GM18873 (cell line): ENCODE results near the gene PLEKHG5.
"Not testable (repeated sequence)": the region's sequence is repeated elsewhere in the genome, so short reads cannot be mapped to it uniquely, and the experiment has no call there.

Source experiments
- ATAC-seq: cut with Tn5 transposase; IDR thresholded peaks from one replicate; pipeline ENCODE4 v1.9.1; 2021; ENCODE audit warnings: mild to moderate bottlenecking, moderate library complexity, moderate number of reproducible peaks; ENCODE audit not compliant: unreplicated experiment, low FRiP score

The PLEKHG5 gene

DNA sequence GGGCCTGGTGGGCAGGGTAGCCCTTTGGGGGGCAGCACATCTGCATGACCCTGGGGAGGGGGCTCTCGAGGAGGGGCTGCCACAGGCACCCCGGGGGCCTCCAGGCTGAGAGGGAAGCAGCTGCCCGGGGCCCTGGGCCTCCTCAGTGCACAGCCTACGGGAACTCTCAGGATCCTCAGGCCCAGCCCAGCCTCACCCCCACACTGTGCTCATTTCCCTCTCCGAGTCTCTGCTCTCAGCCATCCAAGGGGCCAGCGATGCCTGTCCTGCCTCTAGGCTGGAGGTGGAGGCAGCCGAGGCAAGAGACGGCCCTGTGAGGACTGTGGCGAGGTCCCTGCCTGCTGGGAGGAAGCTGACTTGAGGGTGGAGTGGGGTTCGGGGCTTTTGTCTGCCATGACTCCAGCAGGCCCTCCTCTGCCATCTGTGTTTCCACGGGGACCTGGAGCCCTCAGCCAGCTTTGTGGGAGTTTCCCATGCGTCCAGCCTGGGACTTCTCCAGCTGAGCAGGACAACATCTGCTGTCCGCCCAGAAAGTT is 7.2 kb upstream of the PLEKHG5 start:
- ATAC-seq = no peak

- ATAC-seq = no peak
Observed at GRCh38 chr1:6497867-6498575, 6.6 kb upstream of the PLEKHG5 start.

- ATAC-seq = no peak
Observed at GRCh38 chr1:6497215-6497866, 5.9 kb upstream of the PLEKHG5 start.

DNA sequence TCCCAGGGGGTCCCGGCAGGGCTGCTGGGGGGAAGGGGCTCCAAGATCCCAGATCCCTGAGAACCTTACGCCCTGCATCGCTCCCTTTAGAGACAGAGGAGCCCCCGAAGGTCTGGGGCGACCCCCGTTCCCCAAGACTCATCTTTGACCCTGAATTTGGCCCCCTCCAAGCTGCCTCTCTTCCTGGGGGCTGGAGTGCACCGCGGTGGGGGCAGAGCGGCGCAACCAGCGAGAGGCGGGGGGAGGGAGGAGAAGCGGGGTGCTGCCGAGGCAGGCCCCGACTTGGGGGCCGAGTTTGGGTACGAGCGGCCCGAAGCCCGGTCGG is 5.4 kb upstream of the PLEKHG5 start:
- ATAC-seq = no peak

- no peak for ATAC-seq
Observed at GRCh38 chr1:6496365-6496721, 4.9 kb upstream of the PLEKHG5 start.

- no peak for ATAC-seq
Observed at GRCh38 chr1:6495540-6496364, 4.3 kb upstream of the PLEKHG5 start.

DNA sequence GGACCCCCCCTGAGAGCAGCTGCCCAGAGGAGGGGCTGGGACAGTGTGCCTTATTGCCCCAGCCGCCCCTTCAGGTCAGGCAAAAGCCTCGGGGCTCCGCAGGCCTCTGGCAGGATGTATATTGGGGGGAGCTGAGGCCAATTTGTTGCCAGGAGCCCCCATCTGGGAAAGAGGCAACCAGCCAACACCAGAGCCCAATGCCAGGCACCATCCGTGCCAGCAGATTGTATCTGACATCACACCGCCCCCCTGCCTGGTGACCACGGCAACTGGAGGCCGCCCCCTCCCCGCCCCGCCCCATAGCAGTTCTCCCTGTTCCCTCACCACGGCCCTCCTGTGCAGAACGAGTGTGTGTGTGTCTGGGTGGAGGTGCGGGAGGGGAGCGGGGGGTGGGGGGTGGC is 3.6 kb upstream of the PLEKHG5 start:
- ATAC-seq = no peak

- ATAC-seq = no peak
Observed at GRCh38 chr1:6494627-6495026, 3.2 kb upstream of the PLEKHG5 start.

DNA sequence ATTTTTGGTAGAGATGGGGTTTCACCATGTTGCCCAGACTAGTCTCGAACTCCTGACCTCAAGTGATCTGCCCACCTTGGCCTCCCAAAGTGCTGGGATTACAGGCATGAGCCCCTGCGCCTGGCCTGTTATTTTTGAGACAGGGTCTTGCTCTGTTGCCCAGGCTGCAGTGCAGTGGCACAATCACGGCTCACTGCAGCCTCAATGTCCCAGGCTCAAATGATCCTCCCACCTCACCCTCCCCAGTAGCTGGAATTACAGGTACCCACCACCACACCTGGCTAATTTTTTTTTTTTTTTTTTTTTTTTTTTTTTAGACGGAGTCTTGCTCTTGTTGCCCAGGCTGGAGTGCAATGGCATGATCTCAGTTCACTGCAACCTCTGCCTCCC is 2.4 kb upstream of the PLEKHG5 start:
- ATAC-seq = not testable (repeated sequence)

DNA sequence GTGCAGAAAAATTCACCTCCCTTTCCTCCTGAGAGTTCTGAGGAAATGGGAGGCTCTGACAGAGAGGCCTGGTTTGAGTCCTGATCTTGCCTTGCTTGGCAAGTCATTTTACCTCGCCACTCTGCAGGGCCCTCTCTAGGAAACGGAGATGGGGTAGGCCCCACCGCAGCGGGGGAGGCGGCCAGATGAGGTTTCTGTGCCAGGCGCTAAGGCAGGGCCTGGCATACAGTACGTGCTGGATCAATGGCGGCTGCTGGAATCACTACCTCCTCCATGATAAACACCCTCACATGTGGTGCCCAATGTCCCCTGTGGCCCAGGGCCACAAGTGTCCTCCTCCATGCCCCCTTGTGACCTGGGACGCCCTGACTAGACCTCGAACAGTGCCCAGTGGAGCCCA is 499 bp upstream of the PLEKHG5 start:
- no peak for ATAC-seq

- no peak for ATAC-seq
Observed at GRCh38 chr1:6491081-6491449, 402 bp downstream of the PLEKHG5 start.

- ATAC-seq = no peak
Observed at GRCh38 chr1:6490181-6491080, 1.0 kb downstream of the PLEKHG5 start.

- ATAC-seq = no peak
Observed at GRCh38 chr1:6489799-6490180, 1.7 kb downstream of the PLEKHG5 start.

GRCh38 chr1:6489383-6489765 is 2.1 kb downstream of the PLEKHG5 start:
- ATAC-seq = no peak

DNA sequence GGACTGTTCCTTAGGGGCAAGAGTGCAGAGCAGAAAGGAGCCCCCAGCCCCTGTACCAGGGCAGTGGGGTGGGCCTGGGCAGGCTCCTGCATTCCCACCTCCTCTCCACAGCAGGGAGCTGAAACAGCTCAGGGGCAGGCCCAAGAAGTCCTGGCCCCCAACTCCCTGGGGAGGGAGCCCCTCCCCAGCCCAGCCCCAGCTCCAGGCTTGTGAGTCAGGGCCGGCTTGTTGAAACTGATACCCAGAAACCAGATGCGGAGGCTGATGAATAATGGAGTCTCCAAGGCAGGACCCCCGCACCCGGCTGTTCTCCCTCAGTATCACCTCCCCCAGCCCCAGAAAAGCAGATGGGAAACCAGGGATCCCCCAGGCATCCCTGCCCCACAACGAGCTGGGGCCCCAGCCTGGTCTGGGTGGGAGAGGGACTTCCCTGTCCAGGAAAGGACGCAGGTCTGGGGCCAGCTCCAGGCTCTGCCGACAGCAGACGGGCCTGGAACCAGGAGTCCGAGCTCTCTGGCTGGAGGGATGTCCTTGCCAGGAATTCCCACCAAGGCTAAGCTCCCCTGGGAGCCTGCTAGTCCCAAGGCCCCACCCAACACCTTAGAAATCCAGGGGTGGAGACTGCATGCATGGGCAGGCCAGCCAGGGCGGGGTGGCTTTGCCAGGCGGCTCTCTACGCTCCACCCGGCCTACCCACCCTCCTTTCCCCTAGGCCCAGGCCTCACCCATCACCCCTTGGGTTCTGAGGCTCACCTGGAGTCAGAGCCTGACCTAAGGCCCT is 2.7 kb downstream of the PLEKHG5 start:
- no peak for ATAC-seq

GRCh38 chr1:6487804-6488484 is 3.5 kb downstream of the PLEKHG5 start:
- no peak for ATAC-seq

DNA sequence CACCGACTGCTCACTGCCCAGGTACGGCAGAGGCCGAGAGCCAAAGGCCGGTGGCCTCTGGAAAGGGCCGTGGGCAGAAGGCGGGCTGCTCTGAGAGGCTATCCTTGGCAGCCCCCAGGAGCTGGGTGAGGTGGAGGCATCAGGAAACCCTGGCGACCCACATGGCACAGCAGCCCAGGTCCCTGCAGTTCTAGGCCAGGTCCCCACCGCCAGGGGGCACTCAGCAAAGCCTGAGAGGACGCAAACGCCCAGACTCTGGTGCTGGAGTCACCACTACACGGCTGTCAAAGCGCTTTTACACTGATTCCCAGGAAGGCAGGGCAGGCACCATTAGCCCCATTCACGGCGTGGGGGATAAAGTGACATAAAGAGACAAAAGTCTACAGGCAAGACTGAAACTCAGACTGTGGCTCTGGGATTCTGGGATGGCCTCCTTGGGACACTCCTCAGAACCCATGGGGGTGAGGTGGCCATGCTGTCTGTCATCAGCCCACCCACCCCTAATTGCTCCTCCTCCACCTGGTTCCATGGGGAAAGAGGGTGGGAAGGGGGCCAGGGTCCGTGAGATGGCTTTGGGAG is 4.9 kb downstream of the PLEKHG5 start:
- ATAC-seq = no peak

DNA sequence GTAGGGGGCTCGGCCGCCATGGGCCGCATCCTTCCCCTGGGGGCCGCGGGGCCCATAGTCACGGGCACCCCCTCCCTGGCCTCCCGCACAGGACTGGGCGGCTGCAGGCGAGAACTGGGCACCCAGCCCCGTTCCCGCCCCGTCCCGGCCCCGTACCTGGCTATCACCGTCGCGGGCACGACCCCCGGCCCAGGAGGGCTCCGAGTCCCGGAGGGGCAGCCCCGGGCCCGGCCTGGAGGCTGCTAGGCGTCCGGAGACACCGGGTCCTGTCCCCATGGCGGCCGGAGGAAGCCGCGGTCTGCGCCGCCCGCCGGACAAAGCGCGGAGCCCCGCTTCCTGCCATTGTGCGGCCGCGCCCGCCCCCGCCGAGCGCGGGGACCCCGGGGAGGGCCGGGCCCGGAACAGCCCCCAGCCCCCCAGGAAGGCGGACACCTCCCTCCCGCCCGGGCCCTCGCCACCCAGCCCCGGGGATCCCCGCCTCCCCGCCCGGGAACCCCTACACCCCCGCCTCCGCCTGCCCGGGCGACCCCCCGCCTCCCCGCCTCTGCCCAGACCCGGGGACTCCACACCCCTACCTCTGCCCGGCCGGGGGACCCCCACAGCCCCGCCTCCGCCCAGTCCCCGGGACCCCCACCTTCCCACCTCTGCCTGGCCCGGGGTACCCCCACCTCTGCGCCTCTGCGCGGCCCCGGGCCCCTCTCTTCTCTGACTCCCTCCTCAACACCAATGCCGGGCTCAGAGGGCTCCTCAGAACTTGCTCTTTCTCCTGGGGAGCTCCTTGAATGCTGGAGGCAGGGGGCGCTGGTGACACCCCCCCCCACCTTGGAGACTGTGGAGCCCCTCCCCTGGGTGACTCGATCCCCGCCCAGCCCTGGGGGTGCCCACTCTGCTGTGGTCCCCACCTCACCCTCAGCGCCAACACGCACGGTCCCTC is 6.0 kb downstream of the PLEKHG5 start:
- ATAC-seq = no peak
